Kidney (tissue), 14 donors: Measurements from ENCODE around the gene METTL21C. TPM values are rescaled to one million over a fixed set of nuclear protein-coding genes. Genes with fewer than 3 reads are reported as not detected.

Experiments
- DNase-seq, 5 donors: peaks; one replicate each; pipeline ENCODE4 v3.0.0-alpha.2; 2013 to 2020
- FAIRE-seq: peaks from 2 replicates; lab custom pipeline; 2012; peaks lifted over from hg19 to GRCh38; lab: Jason Lieb, UNC
- H3K27ac ChIP-seq, 2 donors: one replicate each; pipeline ENCODE4 v1.7.0; 2013; ENCODE audit warnings: low read depth in 2 of 2, low read length in 2 of 2, inconsistent platforms in 1 of 2
- H3K27me3 ChIP-seq: one replicate; pipeline ENCODE4 v1.7.1; 2013; ENCODE audit warnings: low read length, inconsistent platforms; ENCODE audit not compliant: control insufficient read depth, insufficient read depth
- H3K36me3 ChIP-seq, 3 donors: one replicate each; pipeline versions ENCODE4 v1.7.0 to v1.7.1; 2013; ENCODE audit warnings: low read length in 3 of 3, control low read depth in 1 of 3, inconsistent platforms in 1 of 3; ENCODE audit not compliant: insufficient read depth in 3 of 3, control insufficient read depth in 2 of 3
- H3K4me1 ChIP-seq, 3 donors: one replicate each; pipeline versions ENCODE4 v1.7.0 to v1.7.1; 2013; ENCODE audit warnings: low read length in 3 of 3, inconsistent platforms in 1 of 3, low read depth in 1 of 3; ENCODE audit not compliant: control insufficient read depth in 2 of 3, insufficient read depth in 2 of 3
- H3K4me3 ChIP-seq, 3 donors: one replicate each; pipeline versions ENCODE4 v1.7.0 to v1.8.1; 2013; ENCODE audit warnings: low read length in 3 of 3, control low read depth in 1 of 3, inconsistent platforms in 1 of 3
- H3K9ac ChIP-seq, 3 donors: one replicate each; pipeline versions ENCODE4 v1.7.0 to v1.7.1; 2013; ENCODE audit warnings: low read length in 3 of 3, control low read depth in 1 of 3, inconsistent platforms in 1 of 3
- H3K9me3 ChIP-seq, 3 donors: one replicate each; pipeline versions ENCODE4 v1.7.0 to v1.7.1; 2013; ENCODE audit warnings: low read length in 3 of 3, control low read depth in 1 of 3, inconsistent platforms in 1 of 3; ENCODE audit not compliant: control insufficient read depth in 2 of 3, insufficient read depth in 1 of 3
- CTCF ChIP-seq: IDR thresholded peaks from 3 replicates; pipeline ENCODE4 v1.5.1; 2012; ENCODE audit warnings: mild to moderate bottlenecking, moderate library complexity, borderline replicate concordance; ENCODE audit not compliant: insufficient read depth; ENCODE audit errors: extremely low read depth
- intact Hi-C: fragments of 100-400 bp; cut with DNase I; formaldehyde crosslinking; loops from one replicate; pipeline ENCODE4 v1.11.1; 2022
- polyA plus RNA-seq: library from polyadenylated mRNA; stranded (reverse); fragments of 350-450 nt; fragmentation: Illumina TruSeq; extraction: RNeasy Lipid Tissue Mini Kit (QIAGEN cat#74804); gene quantifications from one replicate; pipeline ENCODE4 v1.2.3, GENCODE V29; 2014; ENCODE audit warnings: low read depth, low replicate concordance; ENCODE audit not compliant: insufficient read depth
- total RNA-seq: library from RNA; stranded (reverse); fragmentation: NEBNext Ultra II Directional; extraction: Animal tissue kit (Norgen Biotek cat#: 25700); gene quantifications from one replicate; pipeline ENCODE4 v1.2.1, GENCODE V29; 2021
- donor health status: control.
- donor health status: control.
- donor health status: control.
- donor health status: control.
- donor health status: control.
- donor health status: DM: yes; HTN: yes; CAD: no.
- donor health status: Normal renal cell carcinoma (clear cell type).

Gene METTL21C
- total and polyA plus RNA-seq, 2 donors from 2014 or later, result not detected

GRCh38 chr13:102700088-102701031 is 5.5 kb upstream of the METTL21C start:
- no peak for TF ChIP-seq CTCF
- Histone ChIP-seq H3K27ac (no peak overlapping the region), H3K27me3 (no peaks in the 10 kb centered on the region), H3K9ac (no peak overlapping the region), H3K9me3 (peaks cover 0 to 5% (median 0%) of the 10 kb centered on the region in 3 donors), H3K4me1 (no peaks in the 10 kb centered on the region), H3K36me3 (no peaks in the 10 kb centered on the region), H3K4me3 (no peak overlapping the region)
- no peak for FAIRE-seq
- peak in 2 of 5 donors; percentile 60 to 63 for DNase-seq
- intact Hi-C loops, result no loop called here

GRCh38 chr13:102699504-102699903 is 4.7 kb upstream of the METTL21C start:
- DNase-seq (no peak), FAIRE-seq (no peak)
- H3K9me3 ChIP-seq, result peaks cover 0 to 5% (median 0%) of the 10 kb centered on the region in 3 donors
- intact Hi-C loops, result no loop called here
- TF ChIP-seq CTCF, result no peak
- no peaks in the 10 kb centered on the region for H3K36me3 ChIP-seq
- no peak overlapping the region for H3K9ac ChIP-seq
- no peaks in the 10 kb centered on the region for H3K27me3 ChIP-seq
- no peak overlapping the region for H3K4me3 ChIP-seq
- no peaks in the 10 kb centered on the region for H3K4me1 ChIP-seq
- no peak overlapping the region for H3K27ac ChIP-seq

- Histone ChIP-seq H3K27ac (no peak overlapping the region), H3K9ac (no peak overlapping the region), H3K36me3 (no peaks in the 10 kb centered on the region), H3K4me3 (no peak overlapping the region), H3K27me3 (no peaks in the 10 kb centered on the region), H3K4me1 (no peaks in the 10 kb centered on the region), H3K9me3 (peaks cover 0 to 5% (median 0%) of the 10 kb centered on the region in 3 donors)
- intact Hi-C loops, result no loop called here
- FAIRE-seq (no peak), DNase-seq (no peak)
- no peak for TF ChIP-seq CTCF
Measured at GRCh38 chr13:102698649-102698980, 3.8 kb upstream of the METTL21C start.
